Measurements from ENCODE around the gene TPO.

The TPO gene

GRCh38 chr2:1493431-1494126, 80.3 kb downstream of the TPO start:
- H3K4me3 ChIP-seq (ENCODE audit: low read depth, low read length), result no peak overlapping the region
- no peak for TF ChIP-seq CTCF (IDR thresholded peaks at IDR 0.05; ENCODE audit: insufficient read depth, low read depth, low read length, missing control alignments)
- no peak for DNase-seq (ENCODE audit: low read depth)

GRCh38 chr2:1494257-1494656, 81.0 kb downstream of the TPO start:
- DNase-seq (ENCODE audit: low read depth), result no peak
- TF ChIP-seq CTCF (IDR thresholded peaks at IDR 0.05; ENCODE audit: insufficient read depth, low read depth, low read length, missing control alignments), result no peak
- H3K4me3 ChIP-seq (ENCODE audit: low read depth, low read length), result no peak overlapping the region

- no peak overlapping the region for H3K4me3 ChIP-seq (ENCODE audit: low read depth, low read length)
- no peak for TF ChIP-seq CTCF (IDR thresholded peaks at IDR 0.05; ENCODE audit: insufficient read depth, low read depth, low read length, missing control alignments)
- DNase-seq (ENCODE audit: low read depth), result no peak
These were observed 81.6 kb downstream of the TPO start for GRCh38 chr2:1494906-1495305.

- no peak for TF ChIP-seq CTCF (IDR thresholded peaks at IDR 0.05; ENCODE audit: insufficient read depth, low read depth, low read length, missing control alignments)
- no peak overlapping the region for H3K4me3 ChIP-seq (ENCODE audit: low read depth, low read length)
- DNase-seq (ENCODE audit: low read depth), result no peak
These were observed 82.6 kb downstream of the TPO start for GRCh38 chr2:1495676-1496358.

GRCh38 chr2:1496359-1496821, 83.1 kb downstream of the TPO start:
- no peak overlapping the region for H3K4me3 ChIP-seq (ENCODE audit: low read depth, low read length)
- TF ChIP-seq CTCF (IDR thresholded peaks at IDR 0.05; ENCODE audit: insufficient read depth, low read depth, low read length, missing control alignments), result no peak
- no peak for DNase-seq (ENCODE audit: low read depth)

- TF ChIP-seq CTCF (IDR thresholded peaks at IDR 0.05; ENCODE audit: insufficient read depth, low read depth, low read length, missing control alignments), result no peak
- no peak for DNase-seq (ENCODE audit: low read depth)
- no peak overlapping the region for H3K4me3 ChIP-seq (ENCODE audit: low read depth, low read length)
These were observed 83.9 kb downstream of the TPO start for GRCh38 chr2:1497122-1497611.
